KOPT-K1 (cell line): ENCODE measurements around the gene RPA1.
A peak's percentile ranks its signal among the peaks of the same experiment; 100 is the strongest.
"Not testable (repeated sequence)": the region's sequence is repeated elsewhere in the genome, so short reads cannot be mapped to it uniquely, and the experiment has no call there.

Experiments
- H3K27ac ChIP-seq: fragments of 200-600 bp; sonication (generic); 2 replicates; pipeline ENCODE4 v1.5.1; 2016; ENCODE audit warnings: antibody characterized with exemption, mild to moderate bottlenecking, low read depth, low read length; ENCODE audit not compliant: poor library complexity, severe bottlenecking
- H3K36me3 ChIP-seq: fragments of 200-600 bp; sonication (generic); 2 replicates; pipeline ENCODE4 v1.5.1; 2017; ENCODE audit warnings: antibody characterized with exemption, mild to moderate bottlenecking, low read length, moderate library complexity; ENCODE audit not compliant: insufficient read depth
- H3K9me3 ChIP-seq: fragments of 200-600 bp; sonication (generic); 2 replicates; pipeline ENCODE4 v1.5.1; 2017; ENCODE audit warnings: antibody characterized with exemption, low read length, mild to moderate bottlenecking; ENCODE audit not compliant: insufficient read depth, poor library complexity, severe bottlenecking

The RPA1 gene

GRCh38 chr17:1829592-1830257, at the start of gene RPA1, which contains the start of gene SMYD4:
Gene RPA1 (plus strand): TSS chr17:1830005. CDS start chr17:1830094, 89 bp downstream.
Gene SMYD4 (minus strand): TSS chr17:1829902. CDS start chr17:1827994, 1,908 bp downstream.
- Histone ChIP-seq H3K36me3 (peaks cover 61% of the 10 kb centered on the region), H3K9me3 (no peaks in the 10 kb centered on the region), H3K27ac (peak within 1 kb of the TSS; percentile 81)

- H3K9me3 ChIP-seq = no peaks in the 10 kb centered on the region
- no peak overlapping the region for H3K27ac ChIP-seq
- H3K36me3 ChIP-seq = peaks cover 100% of the 10 kb centered on the region
Observed at GRCh38 chr17:1782171-1782567, 47.6 kb upstream of the RPA1 start.

GRCh38 chr17:1783271-1783670, 46.5 kb upstream of the RPA1 start:
- Histone ChIP-seq H3K9me3 (no peaks in the 10 kb centered on the region), H3K36me3 (peaks cover 99% of the 10 kb centered on the region), H3K27ac (no peak overlapping the region)

- Histone ChIP-seq H3K9me3 (no peaks in the 10 kb centered on the region), H3K36me3 (peaks cover 99% of the 10 kb centered on the region), H3K27ac (no peak overlapping the region)
Observed at GRCh38 chr17:1783834-1784611, 45.8 kb upstream of the RPA1 start.

GRCh38 chr17:1785930-1786329, 43.9 kb upstream of the RPA1 start:
- peaks cover 80% of the 10 kb centered on the region for H3K36me3 ChIP-seq
- no peak overlapping the region for H3K27ac ChIP-seq
- no peaks in the 10 kb centered on the region for H3K9me3 ChIP-seq

- no peaks in the 10 kb centered on the region for H3K9me3 ChIP-seq
- H3K27ac ChIP-seq = no peak overlapping the region
- peaks cover 72% of the 10 kb centered on the region for H3K36me3 ChIP-seq
Observed at GRCh38 chr17:1786708-1787107, 43.1 kb upstream of the RPA1 start.

GRCh38 chr17:1787301-1787902, 42.4 kb upstream of the RPA1 start:
- H3K9me3 ChIP-seq = no peaks in the 10 kb centered on the region
- H3K36me3 ChIP-seq = peaks cover 68% of the 10 kb centered on the region
- no peak overlapping the region for H3K27ac ChIP-seq

- H3K27ac ChIP-seq = no peak overlapping the region
- no peaks in the 10 kb centered on the region for H3K9me3 ChIP-seq
- H3K36me3 ChIP-seq = peaks cover 64% of the 10 kb centered on the region
Observed at GRCh38 chr17:1789936-1790335, 39.9 kb upstream of the RPA1 start.

- Histone ChIP-seq H3K9me3 (no peaks in the 10 kb centered on the region), H3K36me3 (peaks cover 62% of the 10 kb centered on the region), H3K27ac (no peak overlapping the region)
Observed at GRCh38 chr17:1792495-1793446, 37.0 kb upstream of the RPA1 start.

GRCh38 chr17:1793447-1793806, 36.4 kb upstream of the RPA1 start:
- H3K36me3 ChIP-seq = peaks cover 64% of the 10 kb centered on the region
- no peak overlapping the region for H3K27ac ChIP-seq
- H3K9me3 ChIP-seq = no peaks in the 10 kb centered on the region

- peaks cover 88% of the 10 kb centered on the region for H3K36me3 ChIP-seq
- H3K27ac ChIP-seq = no peak overlapping the region
- H3K9me3 ChIP-seq = no peaks in the 10 kb centered on the region
Observed at GRCh38 chr17:1796800-1797199, 33.0 kb upstream of the RPA1 start.

- Histone ChIP-seq H3K27ac (no peak overlapping the region), H3K36me3 (peaks cover 92% of the 10 kb centered on the region), H3K9me3 (no peaks in the 10 kb centered on the region)
Observed at GRCh38 chr17:1797323-1797722, 32.5 kb upstream of the RPA1 start.

GRCh38 chr17:1797846-1798245, 32.0 kb upstream of the RPA1 start:
- not testable (repeated sequence) for H3K9me3 ChIP-seq, H3K27ac ChIP-seq
- peaks cover 92% of the 10 kb centered on the region for H3K36me3 ChIP-seq

GRCh38 chr17:1800240-1800639, 29.6 kb upstream of the RPA1 start:
- Histone ChIP-seq H3K36me3 (peaks cover 96% of the 10 kb centered on the region), H3K9me3 (no peaks in the 10 kb centered on the region), H3K27ac (no peak overlapping the region)
